ENCODE measurements around the gene SCYL1.
A peak's percentile ranks its signal among the peaks of the same experiment; 100 is the strongest.

The SCYL1 gene

DNA sequence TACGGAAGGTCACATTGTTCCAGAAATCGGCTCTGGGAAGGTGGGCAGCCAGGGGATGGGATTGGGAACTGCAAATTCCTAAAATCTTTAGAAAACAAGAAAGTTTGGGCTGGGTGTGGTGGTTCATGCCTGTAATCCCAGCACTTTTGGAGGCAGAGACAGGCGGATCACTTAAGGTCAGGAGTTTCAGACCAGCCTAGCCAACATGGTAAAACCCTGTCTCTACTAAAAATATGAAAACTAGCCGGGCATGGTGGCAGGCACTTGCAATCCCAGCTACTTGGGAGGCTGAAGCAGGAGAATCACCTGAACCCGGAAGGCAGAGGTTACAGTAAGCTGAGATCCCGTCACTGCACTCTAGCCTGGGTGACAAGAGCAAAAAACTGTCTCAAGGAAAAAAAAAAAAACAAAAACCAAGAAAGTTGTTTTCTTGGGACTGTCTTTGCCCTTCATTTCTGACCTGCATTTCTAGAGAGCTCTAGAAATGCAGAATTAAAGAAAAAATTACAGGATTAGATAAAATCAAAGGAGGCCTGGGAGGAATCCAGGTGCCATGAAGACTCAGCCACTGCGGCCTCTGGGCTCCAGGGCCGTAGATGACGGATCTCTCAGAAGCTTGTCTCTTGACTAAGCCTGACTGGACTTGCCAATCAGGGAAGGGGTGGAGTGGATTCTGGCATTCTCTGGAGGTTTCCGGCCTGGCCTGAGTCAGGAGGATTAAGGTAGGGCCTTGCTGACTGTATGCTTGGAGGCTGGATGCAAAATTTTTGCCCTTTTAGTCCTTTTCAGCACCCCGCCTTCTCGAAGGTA lies 31.3 kb upstream of the SCYL1 start:
- peak; percentile 34 for DNase-seq

DNA sequence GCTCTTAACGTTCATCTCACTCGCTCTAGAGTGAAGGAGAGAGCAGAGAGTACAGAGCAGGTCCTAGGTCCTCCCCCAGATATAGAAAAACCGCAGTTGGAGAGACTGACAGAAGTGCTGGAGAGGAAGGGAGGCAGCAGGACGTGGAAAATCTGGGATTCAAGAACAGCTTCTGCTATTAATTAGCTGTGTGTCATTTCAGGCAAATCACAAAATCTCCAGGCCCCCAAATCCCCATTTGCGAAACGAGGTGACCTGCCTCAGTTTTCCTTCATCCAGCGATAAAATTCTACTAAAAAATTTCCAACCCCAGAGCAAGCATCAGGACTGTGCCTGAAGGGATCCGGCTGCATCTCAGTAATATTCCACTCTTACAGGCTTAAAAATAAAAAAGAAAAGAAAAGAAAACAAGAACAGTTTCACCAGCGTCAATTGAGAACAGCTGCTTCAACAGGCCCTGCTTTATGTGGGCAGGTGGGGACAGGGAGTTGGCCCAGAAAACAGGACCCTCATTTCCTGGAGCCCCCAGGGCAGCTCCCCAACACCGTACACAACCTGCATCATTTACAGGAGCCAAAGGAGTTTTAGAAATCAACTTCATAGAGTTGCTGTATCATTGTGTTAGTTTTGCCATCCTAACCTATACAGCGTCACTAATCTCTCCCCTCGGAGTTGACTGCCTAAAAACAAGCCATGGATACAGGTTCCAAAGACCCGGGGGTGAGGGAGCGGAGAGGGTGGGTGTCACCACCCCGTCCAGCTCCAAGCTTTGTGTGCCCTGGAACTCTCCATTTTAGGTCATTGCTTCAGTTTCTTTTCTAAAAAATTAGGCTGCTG lies 28.4 kb upstream of the SCYL1 start:
- DNase-seq: peak; percentile 67

DNA sequence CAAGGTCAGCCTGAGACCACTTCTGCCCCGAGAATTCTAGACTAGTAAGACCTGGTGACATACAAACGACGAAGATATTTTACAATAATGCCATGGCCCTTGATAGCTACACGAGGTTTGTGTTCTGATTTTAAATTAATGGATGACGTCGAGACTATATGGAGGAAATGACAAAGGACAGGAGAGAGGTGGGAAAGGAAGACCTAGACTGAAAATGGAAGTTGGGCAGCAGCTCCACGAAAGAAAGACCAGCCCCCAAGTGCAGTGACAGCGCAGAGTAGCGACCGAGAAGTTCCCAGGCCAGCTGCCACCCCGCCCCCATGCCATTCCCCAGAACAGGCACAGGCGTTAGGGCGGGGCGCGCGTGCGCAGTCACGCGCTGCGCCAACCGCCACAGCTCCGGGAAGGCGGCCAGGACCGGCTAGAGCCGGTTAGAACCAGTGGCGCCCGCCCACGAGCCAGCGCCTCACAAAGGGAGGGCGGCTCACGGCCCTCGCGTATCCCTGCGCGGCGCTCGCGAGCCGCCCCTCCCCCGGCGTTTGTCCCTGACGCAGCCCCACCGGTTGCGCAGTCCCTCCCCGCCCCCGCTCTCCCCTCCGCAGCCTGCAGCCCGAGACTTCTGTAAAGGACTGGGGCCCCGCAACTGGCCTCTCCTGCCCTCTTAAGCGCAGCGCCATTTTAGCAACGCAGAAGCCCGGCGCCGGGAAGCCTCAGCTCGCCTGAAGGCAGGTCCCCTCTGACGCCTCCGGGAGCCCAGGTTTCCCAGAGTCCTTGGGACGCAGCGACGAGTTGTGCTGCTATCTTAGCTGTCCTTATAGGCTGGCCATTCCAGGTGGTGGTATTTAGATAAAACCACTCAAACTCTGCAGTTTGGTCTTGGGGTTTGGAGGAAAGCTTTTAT lies 27.5 kb upstream of the SCYL1 start:
- peak; percentile 99 for DNase-seq

DNA sequence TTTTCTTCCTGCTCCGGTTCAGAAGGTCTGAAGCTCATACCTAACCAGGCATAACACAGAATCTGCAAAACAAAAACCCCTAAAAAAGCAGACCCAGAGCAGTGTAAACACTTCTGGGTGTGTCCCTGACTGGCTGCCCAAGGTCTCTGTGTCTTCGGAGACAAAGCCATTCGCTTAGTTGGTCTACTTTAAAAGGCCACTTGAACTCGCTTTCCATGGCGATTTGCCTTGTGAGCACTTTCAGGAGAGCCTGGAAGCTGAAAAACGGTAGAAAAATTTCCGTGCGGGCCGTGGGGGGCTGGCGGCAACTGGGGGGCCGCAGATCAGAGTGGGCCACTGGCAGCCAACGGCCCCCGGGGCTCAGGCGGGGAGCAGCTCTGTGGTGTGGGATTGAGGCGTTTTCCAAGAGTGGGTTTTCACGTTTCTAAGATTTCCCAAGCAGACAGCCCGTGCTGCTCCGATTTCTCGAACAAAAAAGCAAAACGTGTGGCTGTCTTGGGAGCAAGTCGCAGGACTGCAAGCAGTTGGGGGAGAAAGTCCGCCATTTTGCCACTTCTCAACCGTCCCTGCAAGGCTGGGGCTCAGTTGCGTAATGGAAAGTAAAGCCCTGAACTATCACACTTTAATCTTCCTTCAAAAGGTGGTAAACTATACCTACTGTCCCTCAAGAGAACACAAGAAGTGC lies 26.7 kb upstream of the SCYL1 start:
- peak; percentile 76 for DNase-seq

DNA sequence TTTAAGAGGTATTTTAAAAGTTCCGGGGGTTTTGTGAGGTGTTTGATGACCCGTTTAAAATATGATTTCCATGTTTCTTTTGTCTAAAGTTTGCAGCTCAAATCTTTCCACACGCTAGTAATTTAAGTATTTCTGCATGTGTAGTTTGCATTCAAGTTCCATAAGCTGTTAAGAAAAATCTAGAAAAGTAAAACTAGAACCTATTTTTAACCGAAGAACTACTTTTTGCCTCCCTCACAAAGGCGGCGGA lies 26.2 kb upstream of the SCYL1 start:
- no peak for DNase-seq

DNA sequence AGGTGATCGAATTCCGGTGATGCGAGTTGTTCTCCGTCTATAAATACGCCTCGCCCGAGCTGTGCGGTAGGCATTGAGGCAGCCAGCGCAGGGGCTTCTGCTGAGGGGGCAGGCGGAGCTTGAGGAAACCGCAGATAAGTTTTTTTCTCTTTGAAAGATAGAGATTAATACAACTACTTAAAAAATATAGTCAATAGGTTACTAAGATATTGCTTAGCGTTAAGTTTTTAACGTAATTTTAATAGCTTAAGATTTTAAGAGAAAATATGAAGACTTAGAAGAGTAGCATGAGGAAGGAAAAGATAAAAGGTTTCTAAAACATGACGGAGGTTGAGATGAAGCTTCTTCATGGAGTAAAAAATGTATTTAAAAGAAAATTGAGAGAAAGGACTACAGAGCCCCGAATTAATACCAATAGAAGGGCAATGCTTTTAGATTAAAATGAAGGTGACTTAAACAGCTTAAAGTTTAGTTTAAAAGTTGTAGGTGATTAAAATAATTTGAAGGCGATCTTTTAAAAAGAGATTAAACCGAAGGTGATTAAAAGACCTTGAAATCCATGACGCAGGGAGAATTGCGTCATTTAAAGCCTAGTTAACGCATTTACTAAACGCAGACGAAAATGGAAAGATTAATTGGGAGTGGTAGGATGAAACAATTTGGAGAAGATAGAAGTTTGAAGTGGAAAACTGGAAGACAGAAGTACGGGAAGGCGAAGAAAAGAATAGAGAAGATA lies 25.7 kb upstream of the SCYL1 start, which contains the start of gene MALAT1:
MALAT1 (plus strand) TSS at position 69 of the 736 bp plus-strand sequence.
- DNase-seq: peak; percentile 92

DNA sequence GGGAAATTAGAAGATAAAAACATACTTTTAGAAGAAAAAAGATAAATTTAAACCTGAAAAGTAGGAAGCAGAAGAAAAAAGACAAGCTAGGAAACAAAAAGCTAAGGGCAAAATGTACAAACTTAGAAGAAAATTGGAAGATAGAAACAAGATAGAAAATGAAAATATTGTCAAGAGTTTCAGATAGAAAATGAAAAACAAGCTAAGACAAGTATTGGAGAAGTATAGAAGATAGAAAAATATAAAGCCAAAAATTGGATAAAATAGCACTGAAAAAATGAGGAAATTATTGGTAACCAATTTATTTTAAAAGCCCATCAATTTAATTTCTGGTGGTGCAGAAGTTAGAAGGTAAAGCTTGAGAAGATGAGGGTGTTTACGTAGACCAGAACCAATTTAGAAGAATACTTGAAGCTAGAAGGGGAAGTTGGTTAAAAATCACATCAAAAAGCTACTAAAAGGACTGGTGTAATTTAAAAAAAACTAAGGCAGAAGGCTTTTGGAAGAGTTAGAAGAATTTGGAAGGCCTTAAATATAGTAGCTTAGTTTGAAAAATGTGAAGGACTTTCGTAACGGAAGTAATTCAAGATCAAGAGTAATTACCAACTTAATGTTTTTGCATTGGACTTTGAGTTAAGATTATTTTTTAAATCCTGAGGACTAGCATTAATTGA lies 25.0 kb upstream of the SCYL1 start:
- no peak for DNase-seq

DNA sequence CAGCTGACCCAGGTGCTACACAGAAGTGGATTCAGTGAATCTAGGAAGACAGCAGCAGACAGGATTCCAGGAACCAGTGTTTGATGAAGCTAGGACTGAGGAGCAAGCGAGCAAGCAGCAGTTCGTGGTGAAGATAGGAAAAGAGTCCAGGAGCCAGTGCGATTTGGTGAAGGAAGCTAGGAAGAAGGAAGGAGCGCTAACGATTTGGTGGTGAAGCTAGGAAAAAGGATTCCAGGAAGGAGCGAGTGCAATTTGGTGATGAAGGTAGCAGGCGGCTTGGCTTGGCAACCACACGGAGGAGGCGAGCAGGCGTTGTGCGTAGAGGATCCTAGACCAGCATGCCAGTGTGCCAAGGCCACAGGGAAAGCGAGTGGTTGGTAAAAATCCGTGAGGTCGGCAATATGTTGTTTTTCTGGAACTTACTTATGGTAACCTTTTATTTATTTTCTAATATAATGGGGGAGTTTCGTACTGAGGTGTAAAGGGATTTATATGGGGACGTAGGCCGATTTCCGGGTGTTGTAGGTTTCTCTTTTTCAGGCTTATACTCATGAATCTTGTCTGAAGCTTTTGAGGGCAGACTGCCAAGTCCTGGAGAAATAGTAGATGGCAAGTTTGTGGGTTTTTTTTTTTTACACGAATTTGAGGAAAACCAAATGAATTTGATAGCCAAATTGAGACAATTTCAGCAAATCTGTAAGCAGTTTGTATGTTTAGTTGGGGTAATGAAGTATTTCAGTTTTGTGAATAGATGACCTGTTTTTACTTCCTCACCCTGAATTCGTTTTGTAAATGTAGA lies 24.3 kb upstream of the SCYL1 start:
- DNase-seq: peak; percentile 74

DNA sequence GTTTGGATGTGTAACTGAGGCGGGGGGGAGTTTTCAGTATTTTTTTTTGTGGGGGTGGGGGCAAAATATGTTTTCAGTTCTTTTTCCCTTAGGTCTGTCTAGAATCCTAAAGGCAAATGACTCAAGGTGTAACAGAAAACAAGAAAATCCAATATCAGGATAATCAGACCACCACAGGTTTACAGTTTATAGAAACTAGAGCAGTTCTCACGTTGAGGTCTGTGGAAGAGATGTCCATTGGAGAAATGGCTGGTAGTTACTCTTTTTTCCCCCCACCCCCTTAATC lies 23.8 kb upstream of the SCYL1 start:
- DNase-seq: peak; percentile 45

DNA sequence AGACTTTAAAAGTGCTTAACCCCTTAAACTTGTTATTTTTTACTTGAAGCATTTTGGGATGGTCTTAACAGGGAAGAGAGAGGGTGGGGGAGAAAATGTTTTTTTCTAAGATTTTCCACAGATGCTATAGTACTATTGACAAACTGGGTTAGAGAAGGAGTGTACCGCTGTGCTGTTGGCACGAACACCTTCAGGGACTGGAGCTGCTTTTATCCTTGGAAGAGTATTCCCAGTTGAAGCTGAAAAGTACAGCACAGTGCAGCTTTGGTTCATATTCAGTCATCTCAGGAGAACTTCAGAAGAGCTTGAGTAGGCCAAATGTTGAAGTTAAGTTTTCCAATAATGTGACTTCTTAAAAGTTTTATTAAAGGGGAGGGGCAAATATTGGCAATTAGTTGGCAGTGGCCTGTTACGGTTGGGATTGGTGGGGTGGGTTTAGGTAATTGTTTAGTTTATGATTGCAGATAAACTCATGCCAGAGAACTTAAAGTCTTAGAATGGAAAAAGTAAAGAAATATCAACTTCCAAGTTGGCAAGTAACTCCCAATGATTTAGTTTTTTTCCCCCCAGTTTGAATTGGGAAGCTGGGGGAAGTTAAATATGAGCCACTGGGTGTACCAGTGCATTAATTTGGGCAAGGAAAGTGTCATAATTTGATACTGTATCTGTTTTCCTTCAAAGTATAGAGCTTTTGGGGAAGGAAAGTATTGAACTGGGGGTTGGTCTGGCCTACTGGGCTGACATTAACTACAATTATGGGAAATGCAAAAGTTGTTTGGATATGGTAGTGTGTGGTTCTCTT lies 23.2 kb upstream of the SCYL1 start:
- DNase-seq: peak; percentile 45

DNA sequence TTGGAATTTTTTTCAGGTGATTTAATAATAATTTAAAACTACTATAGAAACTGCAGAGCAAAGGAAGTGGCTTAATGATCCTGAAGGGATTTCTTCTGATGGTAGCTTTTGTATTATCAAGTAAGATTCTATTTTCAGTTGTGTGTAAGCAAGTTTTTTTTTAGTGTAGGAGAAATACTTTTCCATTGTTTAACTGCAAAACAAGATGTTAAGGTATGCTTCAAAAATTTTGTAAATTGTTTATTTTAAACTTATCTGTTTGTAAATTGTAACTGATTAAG lies 22.7 kb upstream of the SCYL1 start:
- DNase-seq: no peak

DNA sequence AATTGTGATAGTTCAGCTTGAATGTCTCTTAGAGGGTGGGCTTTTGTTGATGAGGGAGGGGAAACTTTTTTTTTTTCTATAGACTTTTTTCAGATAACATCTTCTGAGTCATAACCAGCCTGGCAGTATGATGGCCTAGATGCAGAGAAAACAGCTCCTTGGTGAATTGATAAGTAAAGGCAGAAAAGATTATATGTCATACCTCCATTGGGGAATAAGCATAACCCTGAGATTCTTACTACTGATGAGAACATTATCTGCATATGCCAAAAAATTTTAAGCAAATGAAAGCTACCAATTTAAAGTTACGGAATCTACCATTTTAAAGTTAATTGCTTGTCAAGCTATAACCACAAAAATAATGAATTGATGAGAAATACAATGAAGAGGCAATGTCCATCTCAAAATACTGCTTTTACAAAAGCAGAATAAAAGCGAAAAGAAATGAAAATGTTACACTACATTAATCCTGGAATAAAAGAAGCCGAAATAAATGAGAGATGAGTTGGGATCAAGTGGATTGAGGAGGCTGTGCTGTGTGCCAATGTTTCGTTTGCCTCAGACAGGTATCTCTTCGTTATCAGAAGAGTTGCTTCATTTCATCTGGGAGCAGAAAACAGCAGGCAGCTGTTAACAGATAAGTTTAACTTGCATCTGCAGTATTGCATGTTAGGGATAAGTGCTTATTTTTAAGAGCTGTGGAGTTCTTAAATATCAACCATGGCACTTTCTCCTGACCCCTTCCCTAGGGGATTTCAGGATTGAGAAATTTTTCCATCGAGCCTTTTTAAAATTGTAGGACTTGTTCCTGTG lies 22.1 kb upstream of the SCYL1 start:
- peak; percentile 44 for DNase-seq

DNA sequence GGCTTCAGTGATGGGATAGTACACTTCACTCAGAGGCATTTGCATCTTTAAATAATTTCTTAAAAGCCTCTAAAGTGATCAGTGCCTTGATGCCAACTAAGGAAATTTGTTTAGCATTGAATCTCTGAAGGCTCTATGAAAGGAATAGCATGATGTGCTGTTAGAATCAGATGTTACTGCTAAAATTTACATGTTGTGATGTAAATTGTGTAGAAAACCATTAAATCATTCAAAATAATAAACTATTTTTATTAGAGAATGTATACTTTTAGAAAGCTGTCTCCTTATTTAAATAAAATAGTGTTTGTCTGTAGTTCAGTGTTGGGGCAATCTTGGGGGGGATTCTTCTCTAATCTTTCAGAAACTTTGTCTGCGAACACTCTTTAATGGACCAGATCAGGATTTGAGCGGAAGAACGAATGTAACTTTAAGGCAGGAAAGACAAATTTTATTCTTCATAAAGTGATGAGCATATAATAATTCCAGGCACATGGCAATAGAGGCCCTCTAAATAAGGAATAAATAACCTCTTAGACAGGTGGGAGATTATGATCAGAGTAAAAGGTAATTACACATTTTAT lies 21.4 kb upstream of the SCYL1 start:
- DNase-seq: no peak

DNA sequence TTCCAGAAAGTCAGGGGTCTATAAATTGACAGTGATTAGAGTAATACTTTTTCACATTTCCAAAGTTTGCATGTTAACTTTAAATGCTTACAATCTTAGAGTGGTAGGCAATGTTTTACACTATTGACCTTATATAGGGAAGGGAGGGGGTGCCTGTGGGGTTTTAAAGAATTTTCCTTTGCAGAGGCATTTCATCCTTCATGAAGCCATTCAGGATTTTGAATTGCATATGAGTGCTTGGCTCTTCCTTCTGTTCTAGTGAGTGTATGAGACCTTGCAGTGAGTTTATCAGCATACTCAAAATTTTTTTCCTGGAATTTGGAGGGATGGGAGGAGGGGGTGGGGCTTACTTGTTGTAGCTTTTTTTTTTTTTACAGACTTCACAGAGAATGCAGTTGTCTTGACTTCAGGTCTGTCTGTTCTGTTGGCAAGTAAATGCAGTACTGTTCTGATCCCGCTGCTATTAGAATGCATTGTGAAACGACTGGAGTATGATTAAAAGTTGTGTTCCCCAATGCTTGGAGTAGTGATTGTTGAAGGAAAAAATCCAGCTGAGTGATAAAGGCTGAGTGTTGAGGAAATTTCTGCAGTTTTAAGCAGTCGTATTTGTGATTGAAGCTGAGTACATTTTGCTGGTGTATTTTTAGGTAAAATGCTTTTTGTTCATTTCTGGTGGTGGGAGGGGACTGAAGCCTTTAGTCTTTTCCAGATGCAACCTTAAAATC lies 20.8 kb upstream of the SCYL1 start:
- DNase-seq: peak; percentile 41

DNA sequence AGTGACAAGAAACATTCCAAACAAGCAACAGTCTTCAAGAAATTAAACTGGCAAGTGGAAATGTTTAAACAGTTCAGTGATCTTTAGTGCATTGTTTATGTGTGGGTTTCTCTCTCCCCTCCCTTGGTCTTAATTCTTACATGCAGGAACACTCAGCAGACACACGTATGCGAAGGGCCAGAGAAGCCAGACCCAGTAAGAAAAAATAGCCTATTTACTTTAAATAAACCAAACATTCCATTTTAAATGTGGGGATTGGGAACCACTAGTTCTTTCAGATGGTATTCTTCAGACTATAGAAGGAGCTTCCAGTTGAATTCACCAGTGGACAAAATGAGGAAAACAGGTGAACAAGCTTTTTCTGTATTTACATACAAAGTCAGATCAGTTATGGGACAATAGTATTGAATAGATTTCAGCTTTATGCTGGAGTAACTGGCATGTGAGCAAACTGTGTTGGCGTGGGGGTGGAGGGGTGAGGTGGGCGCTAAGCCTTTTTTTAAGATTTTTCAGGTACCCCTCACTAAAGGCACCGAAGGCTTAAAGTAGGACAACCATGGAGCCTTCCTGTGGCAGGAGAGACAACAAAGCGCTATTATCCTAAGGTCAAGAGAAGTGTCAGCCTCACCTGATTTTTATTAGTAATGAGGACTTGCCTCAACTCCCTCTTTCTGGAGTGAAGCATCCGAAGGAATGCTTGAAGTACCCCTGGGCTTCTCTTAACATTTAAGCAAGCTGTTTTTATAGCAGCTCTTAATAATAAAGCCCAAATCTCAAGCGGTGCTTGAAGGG lies 20.0 kb upstream of the SCYL1 start:
- peak; percentile 60 for DNase-seq

DNA sequence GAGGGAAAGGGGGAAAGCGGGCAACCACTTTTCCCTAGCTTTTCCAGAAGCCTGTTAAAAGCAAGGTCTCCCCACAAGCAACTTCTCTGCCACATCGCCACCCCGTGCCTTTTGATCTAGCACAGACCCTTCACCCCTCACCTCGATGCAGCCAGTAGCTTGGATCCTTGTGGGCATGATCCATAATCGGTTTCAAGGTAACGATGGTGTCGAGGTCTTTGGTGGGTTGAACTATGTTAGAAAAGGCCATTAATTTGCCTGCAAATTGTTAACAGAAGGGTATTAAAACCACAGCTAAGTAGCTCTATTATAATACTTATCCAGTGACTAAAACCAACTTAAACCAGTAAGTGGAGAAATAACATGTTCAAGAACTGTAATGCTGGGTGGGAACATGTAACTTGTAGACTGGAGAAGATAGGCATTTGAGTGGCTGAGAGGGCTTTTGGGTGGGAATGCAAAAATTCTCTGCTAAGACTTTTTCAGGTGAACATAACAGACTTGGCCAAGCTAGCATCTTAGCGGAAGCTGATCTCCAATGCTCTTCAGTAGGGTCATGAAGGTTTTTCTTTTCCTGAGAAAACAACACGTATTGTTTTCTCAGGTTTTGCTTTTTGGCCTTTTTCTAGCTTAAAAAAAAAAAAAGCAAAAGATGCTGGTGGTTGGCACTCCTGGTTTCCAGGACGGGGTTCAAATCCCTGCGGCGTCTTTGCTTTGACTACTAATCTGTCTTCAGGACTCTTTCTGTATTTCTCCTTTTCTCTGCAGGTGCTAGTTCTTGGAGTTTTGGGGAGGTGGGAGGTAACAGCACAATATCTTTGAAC lies 19.2 kb upstream of the SCYL1 start:
- peak; percentile 66 for DNase-seq

All from NCI-H82 (cell line).